Measurements from ENCODE around the gene TNPO3.
"Not testable (repeated sequence)": the region's sequence is repeated elsewhere in the genome, so short reads cannot be mapped to it uniquely, and the experiment has no call there.

TNPO3 gene

GRCh38 chr7:129073204-129073603, 18.3 kb upstream of the TNPO3 start:
- in situ Hi-C loops (cut with MboI; ENCODE audit: low sequenced_read_pairs) = no loop called here

- in situ Hi-C loops (cut with MboI; ENCODE audit: low sequenced_read_pairs) = no loop called here
Measured at GRCh38 chr7:129072479-129073011, 17.6 kb upstream of the TNPO3 start.

GRCh38 chr7:129069021-129069420, 14.1 kb upstream of the TNPO3 start:
- in situ Hi-C loops (cut with MboI; ENCODE audit: low sequenced_read_pairs) = no loop called here

GRCh38 chr7:129067943-129068548, 13.1 kb upstream of the TNPO3 start:
- in situ Hi-C loops (cut with MboI; ENCODE audit: low sequenced_read_pairs) = no loop called here

- in situ Hi-C loops (cut with MboI; ENCODE audit: low sequenced_read_pairs) = not testable (repeated sequence)
Measured at GRCh38 chr7:129067132-129067561, 12.2 kb upstream of the TNPO3 start.

- in situ Hi-C loops (cut with MboI; ENCODE audit: low sequenced_read_pairs) = no loop called here
Measured at GRCh38 chr7:129066290-129067131, 11.6 kb upstream of the TNPO3 start.

GRCh38 chr7:129055861-129056464, 1.1 kb upstream of the TNPO3 start:
- in situ Hi-C loops (cut with MboI; ENCODE audit: low sequenced_read_pairs) = no loop called here

- in situ Hi-C loops (cut with MboI; ENCODE audit: low sequenced_read_pairs) = no loop called here
Measured at GRCh38 chr7:129055294-129055816, 444 bp upstream of the TNPO3 start.

GRCh38 chr7:129053938-129054437, 923 bp downstream of the TNPO3 start:
- in situ Hi-C loops (cut with MboI; ENCODE audit: low sequenced_read_pairs) = no loop called here

- in situ Hi-C loops (cut with MboI; ENCODE audit: low sequenced_read_pairs) = no loop called here
Measured at GRCh38 chr7:129052441-129052840, 2.5 kb downstream of the TNPO3 start.

GRCh38 chr7:129051459-129051858, 3.5 kb downstream of the TNPO3 start:
- in situ Hi-C loops (cut with MboI; ENCODE audit: low sequenced_read_pairs) = not testable (repeated sequence)

- in situ Hi-C loops (cut with MboI; ENCODE audit: low sequenced_read_pairs) = no loop called here
Measured at GRCh38 chr7:129047761-129048160, 7.2 kb downstream of the TNPO3 start.

- in situ Hi-C loops (cut with MboI; ENCODE audit: low sequenced_read_pairs) = no loop called here
Measured at GRCh38 chr7:129045682-129046081, 9.2 kb downstream of the TNPO3 start.

GRCh38 chr7:129043012-129043411, 11.9 kb downstream of the TNPO3 start:
- in situ Hi-C loops (cut with MboI; ENCODE audit: low sequenced_read_pairs) = no loop called here

- in situ Hi-C loops (cut with MboI; ENCODE audit: low sequenced_read_pairs) = no loop called here
Measured at GRCh38 chr7:129041142-129042085, 13.5 kb downstream of the TNPO3 start.

- in situ Hi-C loops (cut with MboI; ENCODE audit: low sequenced_read_pairs) = not testable (repeated sequence)
Measured at GRCh38 chr7:129038468-129038867, 16.4 kb downstream of the TNPO3 start.

- in situ Hi-C loops (cut with MboI; ENCODE audit: low sequenced_read_pairs) = no loop called here
Measured at GRCh38 chr7:129037585-129037984, 17.3 kb downstream of the TNPO3 start.

GRCh38 chr7:129032017-129032416, 22.9 kb downstream of the TNPO3 start:
- in situ Hi-C loops (cut with MboI; ENCODE audit: low sequenced_read_pairs) = no loop called here

GRCh38 chr7:129030440-129030839, 24.5 kb downstream of the TNPO3 start:
- in situ Hi-C loops (cut with MboI; ENCODE audit: low sequenced_read_pairs) = no loop called here

GRCh38 chr7:129024125-129024524, 30.8 kb downstream of the TNPO3 start:
- in situ Hi-C loops (cut with MboI; ENCODE audit: low sequenced_read_pairs) = no loop called here

Measured in HL-60/S4 (cell line).